ENCODE results near the gene PHF20. TPM values are rescaled to one million over a fixed set of nuclear protein-coding genes. Genes with fewer than 3 reads are reported as not detected.

PHF20 gene
- total and polyA plus RNA-seq, 4 donors, result 17.5 to 51.5 (median 32.6) TPM

- 28 to 64% methylated on average over 3 of the region's 3 CpGs for WGBS, 2 donors
- Histone ChIP-seq H3K27ac (ENCODE audit: low read depth in 1 of 2, low read length in 1 of 2) (no peak overlapping the region), H3K36me3 (ENCODE audit: control insufficient read depth in 4 of 4, insufficient read depth in 4 of 4, low read length in 4 of 4) (peaks cover 15 to 47% (median 40%) of the 10 kb centered on the region in 4 donors), H3K4me1 (ENCODE audit: control insufficient read depth in 5 of 5, insufficient read depth in 5 of 5, low read length in 5 of 5) (no peaks in the 10 kb centered on the region), H3K9ac (ENCODE audit: insufficient read depth in 1 of 2, low read length in 2 of 2) (no peak overlapping the region), H3K9me3 (ENCODE audit: control insufficient read depth in 4 of 4, insufficient read depth in 3 of 4, low read length in 3 of 4) (no peaks in the 10 kb centered on the region), H3K4me3 (no peak overlapping the region), H3K27me3 (ENCODE audit: control insufficient read depth in 3 of 3, insufficient read depth in 3 of 3, low read length in 2 of 3) (no peaks in the 10 kb centered on the region)
- DNase-seq (no peak), ATAC-seq (ENCODE audit: insufficient read depth, low FRiP score) (no peak)
- TF ChIP-seq CTCF (IDR thresholded peaks at IDR 0.05; ENCODE audit: control extremely low read depth, extremely low read depth), result no peak
These were observed 145.3 kb downstream of the PHF20 start for GRCh38 chr20:35917077-35917476.

GRCh38 chr20:35918021-35918420 is 146.2 kb downstream of the PHF20 start:
- Histone ChIP-seq H3K27me3 (ENCODE audit: control insufficient read depth in 3 of 3, insufficient read depth in 3 of 3, low read length in 2 of 3) (no peaks in the 10 kb centered on the region), H3K27ac (ENCODE audit: low read depth in 1 of 2, low read length in 1 of 2) (no peak overlapping the region), H3K4me3 (no peak overlapping the region), H3K9me3 (ENCODE audit: control insufficient read depth in 4 of 4, insufficient read depth in 3 of 4, low read length in 3 of 4) (no peaks in the 10 kb centered on the region), H3K9ac (ENCODE audit: insufficient read depth in 1 of 2, low read length in 2 of 2) (no peak overlapping the region), H3K36me3 (ENCODE audit: control insufficient read depth in 4 of 4, insufficient read depth in 4 of 4, low read length in 4 of 4) (peaks cover 15 to 44% (median 38%) of the 10 kb centered on the region in 4 donors), H3K4me1 (ENCODE audit: control insufficient read depth in 5 of 5, insufficient read depth in 5 of 5, low read length in 5 of 5) (no peaks in the 10 kb centered on the region)
- no peak for TF ChIP-seq CTCF (IDR thresholded peaks at IDR 0.05; ENCODE audit: control extremely low read depth, extremely low read depth)
- ATAC-seq (ENCODE audit: insufficient read depth, low FRiP score) (no peak), DNase-seq (no peak)
- WGBS, 2 donors, result 100% methylated on average over 1 of the region's 1 CpG

GRCh38 chr20:35920523-35920922 is 148.7 kb downstream of the PHF20 start:
- Histone ChIP-seq H3K27me3 (ENCODE audit: control insufficient read depth in 3 of 3, insufficient read depth in 3 of 3, low read length in 2 of 3) (no peaks in the 10 kb centered on the region), H3K4me1 (ENCODE audit: control insufficient read depth in 5 of 5, insufficient read depth in 5 of 5, low read length in 5 of 5) (no peaks in the 10 kb centered on the region), H3K9ac (ENCODE audit: insufficient read depth in 1 of 2, low read length in 2 of 2) (no peak overlapping the region), H3K9me3 (ENCODE audit: control insufficient read depth in 4 of 4, insufficient read depth in 3 of 4, low read length in 3 of 4) (no peaks in the 10 kb centered on the region), H3K36me3 (ENCODE audit: control insufficient read depth in 4 of 4, insufficient read depth in 4 of 4, low read length in 4 of 4) (peaks cover 10 to 30% (median 29%) of the 10 kb centered on the region in 4 donors), H3K27ac (ENCODE audit: low read depth in 1 of 2, low read length in 1 of 2) (no peak overlapping the region), H3K4me3 (no peak overlapping the region)
- no peak for TF ChIP-seq CTCF (IDR thresholded peaks at IDR 0.05; ENCODE audit: control extremely low read depth, extremely low read depth)
- 95 to 96% methylated on average over 3 of the region's 3 CpGs for WGBS, 2 donors
- ATAC-seq (ENCODE audit: insufficient read depth, low FRiP score) (no peak), DNase-seq (no peak)

GRCh38 chr20:35929301-35929700 is 157.5 kb downstream of the PHF20 start:
- ATAC-seq (ENCODE audit: insufficient read depth, low FRiP score) (no peak), DNase-seq (no peak)
- no peak overlapping the region for H3K9ac ChIP-seq (ENCODE audit: insufficient read depth in 1 of 2, low read length in 2 of 2)
- no peak for TF ChIP-seq CTCF (IDR thresholded peaks at IDR 0.05; ENCODE audit: control extremely low read depth, extremely low read depth)
- H3K9me3 ChIP-seq (ENCODE audit: control insufficient read depth in 4 of 4, insufficient read depth in 3 of 4, low read length in 3 of 4), result no peaks in the 10 kb centered on the region
- no peak overlapping the region for H3K4me3 ChIP-seq
- H3K27ac ChIP-seq (ENCODE audit: low read depth in 1 of 2, low read length in 1 of 2), result no peak overlapping the region
- H3K4me1 ChIP-seq (ENCODE audit: control insufficient read depth in 5 of 5, insufficient read depth in 5 of 5, low read length in 5 of 5), result no peaks in the 10 kb centered on the region
- 87 to 97% methylated on average over 2 of the region's 2 CpGs for WGBS, 2 donors
- H3K27me3 ChIP-seq (ENCODE audit: control insufficient read depth in 3 of 3, insufficient read depth in 3 of 3, low read length in 2 of 3), result no peaks in the 10 kb centered on the region
- peaks cover 9 to 31% (median 24%) of the 10 kb centered on the region in 4 donors for H3K36me3 ChIP-seq (ENCODE audit: control insufficient read depth in 4 of 4, insufficient read depth in 4 of 4, low read length in 4 of 4)
